Measurements from ENCODE around the gene YRDC.

Gene YRDC

DNA sequence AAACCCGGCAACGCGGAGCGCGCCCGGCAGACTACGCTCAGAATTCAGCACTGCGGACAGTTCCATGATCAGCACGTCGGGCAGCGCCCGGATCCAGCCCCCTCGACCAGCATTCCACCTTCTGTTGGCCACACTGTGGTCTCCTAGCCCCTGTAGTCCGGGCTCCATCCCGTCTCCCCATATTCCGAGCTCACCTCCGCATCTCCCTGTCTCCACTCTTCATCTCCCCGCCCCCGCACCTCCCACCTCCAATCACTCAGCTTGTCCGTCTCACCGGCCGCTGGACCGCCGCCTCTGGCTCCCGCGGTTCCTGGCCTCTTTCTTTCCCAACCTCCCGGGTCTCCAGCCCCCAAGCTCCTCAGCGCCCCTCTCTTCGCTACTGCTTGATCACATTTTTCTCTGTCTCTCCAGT lies 43.6 kb downstream of the YRDC start:
- H3K79me1 ChIP-seq (replicated peaks; ENCODE audit: low read length, poor library complexity, severe bottlenecking): no peaks in the 10 kb centered on the region
- H3K23ac ChIP-seq (ENCODE audit: low read length in 2 of 2): no peak overlapping the region
- no peak overlapping the region for H2AK5ac ChIP-seq (ENCODE audit: low read length, severe bottlenecking)
- DNase-seq: peak; percentile 43
- no peak overlapping the region for H3K18ac ChIP-seq (ENCODE audit: low read depth in 1 of 2, low read length in 2 of 2)
- H3K27me3 ChIP-seq (ENCODE audit: control insufficient read depth in 1 of 2, insufficient read depth in 1 of 2, low read length in 2 of 2): peaks cover 82 to 84% of the 10 kb centered on the region in 2 experiments
- no peak overlapping the region for H3K9ac ChIP-seq (ENCODE audit: low read length)
- H2BK12ac ChIP-seq (ENCODE audit: low read length in 2 of 2): no peak overlapping the region
- H3K9me3 ChIP-seq (ENCODE audit: control insufficient read depth, low read length): no peaks in the 10 kb centered on the region
- H2AFZ ChIP-seq (ENCODE audit: low read depth, low read length): no peak overlapping the region
- no peak overlapping the region for H3K4ac ChIP-seq (ENCODE audit: low read depth in 1 of 2, low read length in 2 of 2)
- 9% methylated on average over 29 of the region's 29 CpGs for WGBS
- H3K4me3 ChIP-seq (ENCODE audit: insufficient read depth in 1 of 2, low read depth in 1 of 2, low read length in 2 of 2): no peak overlapping the region
- H3K4me1 ChIP-seq (ENCODE audit: control insufficient read depth, insufficient read depth, low read depth, low read length): peaks cover 3% of the 10 kb centered on the region
- H4K91ac ChIP-seq (ENCODE audit: low read length): no peak overlapping the region
- H3K36me3 ChIP-seq (ENCODE audit: control insufficient read depth in 1 of 2, insufficient read depth in 2 of 2, low read depth in 1 of 2, low read length in 2 of 2): peaks cover 0 to 3% of the 10 kb centered on the region in 2 experiments
- no peak overlapping the region for H2BK5ac ChIP-seq (ENCODE audit: low read depth, low read length, poor library complexity, severe bottlenecking)
- no peak overlapping the region for H3K14ac ChIP-seq (ENCODE audit: low read length in 2 of 2)
- no peak overlapping the region for H2BK15ac ChIP-seq (ENCODE audit: low read depth, poor library complexity, severe bottlenecking)
- no peak overlapping the region for H3K4me2 ChIP-seq (ENCODE audit: low read length, poor library complexity, severe bottlenecking)
- no peak overlapping the region for H2BK120ac ChIP-seq (ENCODE audit: low read depth, low read length)
- no peak overlapping the region for H4K8ac ChIP-seq (ENCODE audit: low read length)
- H3K27ac ChIP-seq (ENCODE audit: low read length, poor library complexity, severe bottlenecking): no peak overlapping the region

DNA sequence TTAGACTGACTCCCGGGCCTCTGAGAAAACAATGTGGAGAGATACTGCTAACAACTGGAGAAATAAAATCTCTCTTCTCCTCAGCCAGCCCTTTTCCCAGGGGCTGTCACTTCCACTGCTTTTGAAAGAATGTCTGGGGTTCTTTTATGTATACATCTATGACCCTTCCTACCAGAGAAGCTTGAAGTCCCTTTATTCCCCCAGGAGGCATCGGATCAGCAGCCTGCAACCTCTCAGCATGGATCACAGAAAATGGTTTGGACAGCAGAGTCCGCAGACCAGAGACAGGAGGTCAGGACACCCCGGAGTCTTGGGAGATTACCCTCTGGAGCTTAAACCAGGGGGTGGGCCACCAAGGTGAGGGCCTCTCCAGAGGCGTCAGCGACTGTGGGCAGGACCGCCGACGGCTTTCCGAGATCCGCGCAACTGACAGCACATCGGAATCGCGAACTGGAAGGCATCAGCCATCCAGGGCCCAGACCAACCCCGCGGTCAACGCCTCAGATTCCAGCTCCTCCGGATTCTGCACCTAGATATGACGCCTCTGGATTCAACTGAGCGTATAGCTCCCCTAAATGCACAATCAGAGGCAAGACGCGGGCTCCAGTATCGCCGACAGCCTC lies 44.1 kb downstream of the YRDC start:
- WGBS: 37% methylated on average over 24 of the region's 25 CpGs
- H3K9me3 ChIP-seq (ENCODE audit: control insufficient read depth, low read length): no peaks in the 10 kb centered on the region
- H3K27ac ChIP-seq (ENCODE audit: low read length, poor library complexity, severe bottlenecking): no peak overlapping the region
- no peak overlapping the region for H2BK15ac ChIP-seq (ENCODE audit: low read depth, poor library complexity, severe bottlenecking)
- peaks cover 85 to 86% of the 10 kb centered on the region in 2 experiments for H3K27me3 ChIP-seq (ENCODE audit: control insufficient read depth in 1 of 2, insufficient read depth in 1 of 2, low read length in 2 of 2)
- H3K18ac ChIP-seq (ENCODE audit: low read depth in 1 of 2, low read length in 2 of 2): no peak overlapping the region
- H4K8ac ChIP-seq (ENCODE audit: low read length): no peak overlapping the region
- no peak overlapping the region for H3K14ac ChIP-seq (ENCODE audit: low read length in 2 of 2)
- peaks cover 3% of the 10 kb centered on the region for H3K4me1 ChIP-seq (ENCODE audit: control insufficient read depth, insufficient read depth, low read depth, low read length)
- peaks cover 0 to 3% of the 10 kb centered on the region in 2 experiments for H3K36me3 ChIP-seq (ENCODE audit: control insufficient read depth in 1 of 2, insufficient read depth in 2 of 2, low read depth in 1 of 2, low read length in 2 of 2)
- H3K9ac ChIP-seq (ENCODE audit: low read length): no peak overlapping the region
- H3K4me3 ChIP-seq (ENCODE audit: insufficient read depth in 1 of 2, low read depth in 1 of 2, low read length in 2 of 2): no peak overlapping the region
- no peak overlapping the region for H3K4ac ChIP-seq (ENCODE audit: low read depth in 1 of 2, low read length in 2 of 2)
- H4K91ac ChIP-seq (ENCODE audit: low read length): no peak overlapping the region
- H3K23ac ChIP-seq (ENCODE audit: low read length in 2 of 2): peak overlapping the region in 1 of 2 experiments; percentile 9
- no peak overlapping the region for H2BK5ac ChIP-seq (ENCODE audit: low read depth, low read length, poor library complexity, severe bottlenecking)
- H3K79me1 ChIP-seq (replicated peaks; ENCODE audit: low read length, poor library complexity, severe bottlenecking): no peaks in the 10 kb centered on the region
- no peak overlapping the region for H2BK12ac ChIP-seq (ENCODE audit: low read length in 2 of 2)
- no peak overlapping the region for H2AFZ ChIP-seq (ENCODE audit: low read depth, low read length)
- H3K4me2 ChIP-seq (ENCODE audit: low read length, poor library complexity, severe bottlenecking): no peak overlapping the region
- H2AK5ac ChIP-seq (ENCODE audit: low read length, severe bottlenecking): no peak overlapping the region
- no peak for DNase-seq
- no peak overlapping the region for H2BK120ac ChIP-seq (ENCODE audit: low read depth, low read length)

DNA sequence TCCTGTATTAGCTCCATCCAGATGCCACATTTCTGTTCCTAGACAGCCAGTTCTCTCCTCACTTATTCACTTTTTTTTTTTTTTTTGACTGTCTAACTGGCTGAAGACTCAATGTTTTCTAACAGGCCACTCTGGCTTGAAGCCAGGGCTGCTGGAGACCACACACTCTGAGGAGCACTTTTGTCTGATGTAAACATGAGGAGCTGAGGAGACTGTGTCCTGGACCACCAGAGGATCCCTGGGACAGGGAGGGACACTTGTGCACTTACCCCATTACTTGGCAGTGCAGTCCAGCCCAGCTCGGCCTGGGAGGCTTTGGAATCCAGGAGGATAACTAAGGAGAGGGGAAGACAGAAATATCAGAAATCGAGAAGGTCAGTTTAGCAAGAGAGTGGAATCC lies 45.5 kb downstream of the YRDC start:
- H3K4me3 ChIP-seq (ENCODE audit: insufficient read depth in 1 of 2, low read depth in 1 of 2, low read length in 2 of 2): no peak overlapping the region
- no peak overlapping the region for H3K14ac ChIP-seq (ENCODE audit: low read length in 2 of 2)
- no peaks in the 10 kb centered on the region for H3K79me1 ChIP-seq (replicated peaks; ENCODE audit: low read length, poor library complexity, severe bottlenecking)
- no peak overlapping the region for H3K23ac ChIP-seq (ENCODE audit: low read length in 2 of 2)
- peaks cover 0 to 3% of the 10 kb centered on the region in 2 experiments for H3K36me3 ChIP-seq (ENCODE audit: control insufficient read depth in 1 of 2, insufficient read depth in 2 of 2, low read depth in 1 of 2, low read length in 2 of 2)
- no peak overlapping the region for H3K4ac ChIP-seq (ENCODE audit: low read depth in 1 of 2, low read length in 2 of 2)
- H2AK5ac ChIP-seq (ENCODE audit: low read length, severe bottlenecking): no peak overlapping the region
- no peak overlapping the region for H2BK5ac ChIP-seq (ENCODE audit: low read depth, low read length, poor library complexity, severe bottlenecking)
- no peak overlapping the region for H3K4me2 ChIP-seq (ENCODE audit: low read length, poor library complexity, severe bottlenecking)
- H2BK12ac ChIP-seq (ENCODE audit: low read length in 2 of 2): no peak overlapping the region
- no peak overlapping the region for H4K91ac ChIP-seq (ENCODE audit: low read length)
- H3K9me3 ChIP-seq (ENCODE audit: control insufficient read depth, low read length): no peaks in the 10 kb centered on the region
- H4K8ac ChIP-seq (ENCODE audit: low read length): no peak overlapping the region
- H2AFZ ChIP-seq (ENCODE audit: low read depth, low read length): no peak overlapping the region
- DNase-seq: no peak
- peaks cover 87 to 92% of the 10 kb centered on the region in 2 experiments for H3K27me3 ChIP-seq (ENCODE audit: control insufficient read depth in 1 of 2, insufficient read depth in 1 of 2, low read length in 2 of 2)
- no peak overlapping the region for H3K9ac ChIP-seq (ENCODE audit: low read length)
- no peak overlapping the region for H2BK15ac ChIP-seq (ENCODE audit: low read depth, poor library complexity, severe bottlenecking)
- WGBS: 64% methylated on average over 2 of the region's 2 CpGs
- H3K4me1 ChIP-seq (ENCODE audit: control insufficient read depth, insufficient read depth, low read depth, low read length): peaks cover 3% of the 10 kb centered on the region
- H2BK120ac ChIP-seq (ENCODE audit: low read depth, low read length): no peak overlapping the region
- no peak overlapping the region for H3K18ac ChIP-seq (ENCODE audit: low read depth in 1 of 2, low read length in 2 of 2)
- H3K27ac ChIP-seq (ENCODE audit: low read length, poor library complexity, severe bottlenecking): no peak overlapping the region

DNA sequence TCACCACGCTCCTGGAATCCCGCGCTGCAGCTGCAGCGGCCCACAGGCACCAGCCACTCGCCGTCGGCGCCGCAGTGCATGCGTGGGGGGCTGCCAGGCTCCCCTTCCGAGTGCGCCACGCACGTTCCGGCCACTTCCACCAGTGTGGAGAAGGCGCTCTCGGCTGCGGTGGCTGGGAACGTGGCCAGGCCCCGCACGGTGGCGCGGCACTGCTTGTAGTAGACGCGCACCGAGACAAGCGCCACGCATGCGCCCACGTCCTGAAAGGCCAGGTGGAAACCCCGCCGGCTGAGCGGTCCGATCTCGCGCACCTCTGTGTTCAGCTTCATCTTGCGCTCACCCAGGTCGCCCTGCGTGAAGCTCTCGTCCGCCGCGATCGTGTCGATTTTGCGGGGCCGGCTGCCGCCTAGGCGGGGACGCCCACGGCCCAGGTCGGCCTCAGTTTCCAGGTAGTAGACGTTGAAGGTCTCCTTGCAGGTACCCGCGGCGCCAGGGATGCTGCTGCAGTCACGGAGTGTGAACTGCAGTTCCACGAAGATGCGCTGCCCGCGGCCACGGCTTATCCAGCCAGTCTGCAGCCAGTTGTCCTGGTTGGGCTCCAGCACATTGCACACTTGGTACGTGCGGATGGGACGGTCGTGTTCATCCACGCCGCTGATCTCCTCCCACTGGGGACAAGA lies 46.5 kb downstream of the YRDC start:
- Histone ChIP-seq H2BK12ac (ENCODE audit: low read length in 2 of 2) (no peak overlapping the region), H3K18ac (ENCODE audit: low read depth in 1 of 2, low read length in 2 of 2) (no peak overlapping the region), H3K9ac (ENCODE audit: low read length) (no peak overlapping the region), H3K27ac (ENCODE audit: low read length, poor library complexity, severe bottlenecking) (no peak overlapping the region), H3K79me1 (replicated peaks; ENCODE audit: low read length, poor library complexity, severe bottlenecking) (no peaks in the 10 kb centered on the region), H2AK5ac (ENCODE audit: low read length, severe bottlenecking) (no peak overlapping the region), H2BK15ac (ENCODE audit: low read depth, poor library complexity, severe bottlenecking) (no peak overlapping the region), H2AFZ (ENCODE audit: low read depth, low read length) (no peak overlapping the region), H3K4me3 (ENCODE audit: insufficient read depth in 1 of 2, low read depth in 1 of 2, low read length in 2 of 2) (no peak overlapping the region), H3K4me2 (ENCODE audit: low read length, poor library complexity, severe bottlenecking) (no peak overlapping the region), H3K9me3 (ENCODE audit: control insufficient read depth, low read length) (no peaks in the 10 kb centered on the region), H3K4me1 (ENCODE audit: control insufficient read depth, insufficient read depth, low read depth, low read length) (peaks cover 3% of the 10 kb centered on the region), H4K8ac (ENCODE audit: low read length) (no peak overlapping the region), H3K27me3 (ENCODE audit: control insufficient read depth in 1 of 2, insufficient read depth in 1 of 2, low read length in 2 of 2) (peaks cover 85 to 91% of the 10 kb centered on the region in 2 experiments), H3K36me3 (ENCODE audit: control insufficient read depth in 1 of 2, insufficient read depth in 2 of 2, low read depth in 1 of 2, low read length in 2 of 2) (peaks cover 0 to 3% of the 10 kb centered on the region in 2 experiments), H2BK5ac (ENCODE audit: low read depth, low read length, poor library complexity, severe bottlenecking) (no peak overlapping the region), H4K91ac (ENCODE audit: low read length) (no peak overlapping the region), H3K4ac (ENCODE audit: low read depth in 1 of 2, low read length in 2 of 2) (no peak overlapping the region), H2BK120ac (ENCODE audit: low read depth, low read length) (no peak overlapping the region), H3K14ac (ENCODE audit: low read length in 2 of 2) (no peak overlapping the region), H3K23ac (ENCODE audit: low read length in 2 of 2) (no peak overlapping the region)
- DNase-seq: no peak
- WGBS: 82% methylated on average over 68 of the region's 68 CpGs
